HFFc6 (cell line): ENCODE results near the gene MBNL2. TPM values are rescaled to one million over a fixed set of nuclear protein-coding genes. Genes with fewer than 3 reads are reported as not detected.

ENCODE experiments used
- DNase-seq: peaks from one replicate; pipeline ENCODE4 v3.0.0-alpha.2; 2018
- H3K27ac Mint-ChIP-seq: 2 replicates; pipeline ENCODE4 v1.8.0; 2020; ENCODE audit warnings: mild to moderate bottlenecking, mixed read lengths
- H3K27me3 Mint-ChIP-seq: 2 replicates; pipeline ENCODE4 v1.8.0; 2021; ENCODE audit warnings: mild to moderate bottlenecking, moderate library complexity, mixed read lengths; ENCODE audit not compliant: insufficient read depth
- H3K36me3 Mint-ChIP-seq: 2 replicates; pipeline ENCODE4 v1.8.0; 2021; ENCODE audit warnings: low read depth, mixed read lengths
- H3K4me1 Mint-ChIP-seq: 2 replicates; pipeline ENCODE4 v1.8.0; 2020; ENCODE audit warnings: low read depth, mixed read lengths
- H3K4me3 Mint-ChIP-seq: 2 replicates; pipeline ENCODE4 v1.8.0; 2020; ENCODE audit warnings: mild to moderate bottlenecking, moderate library complexity, mixed read lengths
- H3K9me3 Mint-ChIP-seq: 2 replicates; pipeline ENCODE4 v1.8.0; 2020; ENCODE audit warnings: mild to moderate bottlenecking, mixed read lengths
- total RNA-seq, 6 experiments: library from RNA; stranded (reverse); fragmentation: NEBNext Ultra II Directional; extraction: Animal tissue kit (Norgen Biotek cat#: 25700); gene quantifications; 2 replicates in 1 of 6; 3 replicates in 5 of 6; pipeline ENCODE4 v1.2.3, GENCODE V29; 2021
- TF ChIP-seq, protein P1 (sequence below): fragments of 200-600 bp; sonication (generic); IDR thresholded peaks from 2 replicates; pipeline ENCODE4 v1.5.0; 2021; ENCODE audit warnings: antibody characterized with exemption, mild to moderate bottlenecking

Gene MBNL2
- total RNA-seq, 6 experiments from 2014 or later: 78.5 to 138 (median 99.8) TPM

DNA sequence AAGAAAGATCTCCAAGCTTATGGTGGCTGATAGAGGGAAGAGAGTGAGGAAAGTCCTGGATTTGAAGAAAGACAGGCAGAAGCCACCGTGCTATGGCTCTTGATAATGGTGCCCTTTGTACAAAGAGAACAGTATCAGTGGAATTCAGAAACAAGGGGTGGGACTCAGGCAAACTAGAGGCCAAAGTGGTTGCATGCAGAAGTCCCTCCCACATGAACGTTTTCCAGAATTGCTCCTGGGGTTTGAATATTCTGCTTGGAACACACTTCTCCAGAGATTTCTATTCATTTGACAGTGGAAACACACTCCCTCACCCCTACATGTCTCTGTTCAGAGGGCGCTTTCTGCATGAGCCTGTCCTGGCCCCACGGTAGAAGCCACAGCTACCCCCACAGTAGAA, 10.1 kb upstream of the MBNL2 start:
- Mint-ChIP-seq H3K9me3 (no peaks in the 10 kb centered on the region), H3K36me3 (no peaks in the 10 kb centered on the region), H3K4me3 (no peak overlapping the region), H3K27me3 (peaks cover 1% of the 10 kb centered on the region; the same call in 1 of the 2 replicates), H3K4me1 (peaks cover 19% of the 10 kb centered on the region), H3K27ac (no peak overlapping the region)
- DNase-seq: no peak
- TF ChIP-seq, protein P1, sequence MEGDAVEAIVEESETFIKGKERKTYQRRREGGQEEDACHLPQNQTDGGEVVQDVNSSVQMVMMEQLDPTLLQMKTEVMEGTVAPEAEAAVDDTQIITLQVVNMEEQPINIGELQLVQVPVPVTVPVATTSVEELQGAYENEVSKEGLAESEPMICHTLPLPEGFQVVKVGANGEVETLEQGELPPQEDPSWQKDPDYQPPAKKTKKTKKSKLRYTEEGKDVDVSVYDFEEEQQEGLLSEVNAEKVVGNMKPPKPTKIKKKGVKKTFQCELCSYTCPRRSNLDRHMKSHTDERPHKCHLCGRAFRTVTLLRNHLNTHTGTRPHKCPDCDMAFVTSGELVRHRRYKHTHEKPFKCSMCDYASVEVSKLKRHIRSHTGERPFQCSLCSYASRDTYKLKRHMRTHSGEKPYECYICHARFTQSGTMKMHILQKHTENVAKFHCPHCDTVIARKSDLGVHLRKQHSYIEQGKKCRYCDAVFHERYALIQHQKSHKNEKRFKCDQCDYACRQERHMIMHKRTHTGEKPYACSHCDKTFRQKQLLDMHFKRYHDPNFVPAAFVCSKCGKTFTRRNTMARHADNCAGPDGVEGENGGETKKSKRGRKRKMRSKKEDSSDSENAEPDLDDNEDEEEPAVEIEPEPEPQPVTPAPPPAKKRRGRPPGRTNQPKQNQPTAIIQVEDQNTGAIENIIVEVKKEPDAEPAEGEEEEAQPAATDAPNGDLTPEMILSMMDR: no peak

GRCh38 chr13:97212601-97213040, 9.5 kb upstream of the MBNL2 start:
- peak; percentile 49 for DNase-seq
- Mint-ChIP-seq H3K4me3 (no peak overlapping the region), H3K36me3 (no peaks in the 10 kb centered on the region), H3K27ac (no peak overlapping the region), H3K9me3 (no peaks in the 10 kb centered on the region), H3K4me1 (peaks cover 19% of the 10 kb centered on the region), H3K27me3 (peaks cover 1% of the 10 kb centered on the region; the same call in 1 of the 2 replicates)
- TF ChIP-seq, protein P1: peak; percentile 82

- DNase-seq: no peak
- TF ChIP-seq, protein P1: no peak
- Mint-ChIP-seq H3K9me3 (no peaks in the 10 kb centered on the region), H3K36me3 (no peaks in the 10 kb centered on the region), H3K4me3 (no peak overlapping the region), H3K27ac (no peak overlapping the region), H3K27me3 (peaks cover 1% of the 10 kb centered on the region; the same call in 1 of the 2 replicates), H3K4me1 (peaks cover 19% of the 10 kb centered on the region)
Observed at GRCh38 chr13:97214921-97215320, 7.2 kb upstream of the MBNL2 start.

DNA sequence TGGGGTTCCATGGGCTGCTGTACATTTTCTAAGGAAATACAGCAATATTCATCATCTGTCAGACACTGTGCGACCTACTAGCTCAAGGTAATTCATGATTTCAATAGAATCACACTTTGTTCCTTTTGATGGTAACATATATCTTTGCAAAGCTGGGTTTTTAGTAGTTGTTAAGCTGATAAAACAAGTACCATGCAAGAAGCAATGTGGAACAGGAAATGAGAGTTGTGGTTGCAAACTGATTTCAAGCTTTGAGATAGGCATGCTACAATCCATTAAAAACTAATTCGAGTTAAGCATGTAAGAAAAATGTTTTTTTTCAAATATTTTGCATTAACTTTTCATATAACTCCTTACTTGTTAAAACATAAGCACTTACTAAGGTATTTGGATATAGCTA, 6.8 kb upstream of the MBNL2 start:
- TF ChIP-seq, protein P1: no peak
- Mint-ChIP-seq H3K4me1 (peaks cover 19% of the 10 kb centered on the region), H3K27ac (no peak overlapping the region), H3K27me3 (peaks cover 1% of the 10 kb centered on the region; the same call in 1 of the 2 replicates), H3K4me3 (no peak overlapping the region), H3K36me3 (no peaks in the 10 kb centered on the region), H3K9me3 (no peaks in the 10 kb centered on the region)
- DNase-seq: no peak

GRCh38 chr13:97219226-97219625, 2.9 kb upstream of the MBNL2 start:
- H3K4me3 Mint-ChIP-seq: no peak overlapping the region
- DNase-seq: no peak
- H3K4me1 Mint-ChIP-seq: peaks cover 17% of the 10 kb centered on the region
- no peaks in the 10 kb centered on the region for H3K9me3 Mint-ChIP-seq
- peaks cover 1% of the 10 kb centered on the region; the same call in 1 of the 2 replicates for H3K27me3 Mint-ChIP-seq
- H3K36me3 Mint-ChIP-seq: peaks cover 15% of the 10 kb centered on the region
- TF ChIP-seq, protein P1: no peak
- H3K27ac Mint-ChIP-seq: no peak overlapping the region
